Stimulated activated CD4-positive, alpha-beta T cell treated with anti-CD3 and anti-CD28 coated beads, Interleukin-15, amount 100 ng/mL, for 48 hours (primary cell): ENCODE measurements around the gene C2orf68.
"Not testable (repeated sequence)": the region's sequence is repeated elsewhere in the genome, so short reads cannot be mapped to it uniquely, and the experiment has no call there.

Source experiments
- DNase-seq, 2 donors: peaks; one replicate each; pipeline ENCODE4 v3.0.0-alpha.2; 2020; ENCODE audit warnings: low read depth in 2 of 2

C2orf68 gene

DNA sequence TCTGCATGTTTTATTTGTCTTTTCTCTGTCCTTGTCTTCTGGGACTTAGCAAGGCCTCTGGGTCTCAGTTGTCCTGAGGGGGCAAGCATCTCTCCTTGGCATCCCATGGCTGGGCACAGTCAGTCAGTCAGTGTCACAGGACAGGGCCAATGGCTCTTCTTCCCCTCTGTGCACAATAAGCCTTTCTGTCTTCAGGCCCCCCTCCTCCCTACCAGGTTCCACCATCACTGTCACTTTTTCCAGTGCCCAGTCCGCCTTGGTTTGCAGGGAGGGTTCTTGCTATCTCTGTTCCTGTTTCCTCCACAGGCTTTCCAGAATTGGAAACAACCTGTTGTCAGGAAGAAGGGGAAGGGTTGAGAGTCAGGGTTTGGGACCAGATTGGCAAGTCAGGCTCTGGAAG, 29.4 kb downstream of the C2orf68 start:
- no peak for DNase-seq

DNA sequence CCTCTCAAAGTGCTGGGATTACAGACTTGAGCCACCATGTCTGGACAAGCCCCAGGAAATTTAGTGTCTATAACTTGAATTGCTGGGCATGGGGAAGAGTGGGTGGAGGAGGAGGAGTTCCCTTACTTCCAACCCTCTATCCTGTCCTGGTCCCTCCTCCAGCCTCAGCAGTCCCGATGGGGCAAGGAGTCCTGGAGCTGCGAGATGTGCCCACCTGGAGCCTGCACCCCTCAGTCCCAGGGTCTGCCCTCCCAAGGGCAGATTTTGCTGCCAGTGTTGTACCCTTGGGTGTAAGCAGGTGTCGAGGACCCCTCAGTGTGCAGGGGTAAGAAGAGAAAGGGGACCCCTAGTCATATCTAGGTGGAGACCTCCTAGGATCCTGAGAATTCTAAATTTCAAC, 31.7 kb downstream of the C2orf68 start:
- no peak for DNase-seq

GRCh38 chr2:85579266-85579935, 32.5 kb downstream of the C2orf68 start:
- DNase-seq = no peak

DNA sequence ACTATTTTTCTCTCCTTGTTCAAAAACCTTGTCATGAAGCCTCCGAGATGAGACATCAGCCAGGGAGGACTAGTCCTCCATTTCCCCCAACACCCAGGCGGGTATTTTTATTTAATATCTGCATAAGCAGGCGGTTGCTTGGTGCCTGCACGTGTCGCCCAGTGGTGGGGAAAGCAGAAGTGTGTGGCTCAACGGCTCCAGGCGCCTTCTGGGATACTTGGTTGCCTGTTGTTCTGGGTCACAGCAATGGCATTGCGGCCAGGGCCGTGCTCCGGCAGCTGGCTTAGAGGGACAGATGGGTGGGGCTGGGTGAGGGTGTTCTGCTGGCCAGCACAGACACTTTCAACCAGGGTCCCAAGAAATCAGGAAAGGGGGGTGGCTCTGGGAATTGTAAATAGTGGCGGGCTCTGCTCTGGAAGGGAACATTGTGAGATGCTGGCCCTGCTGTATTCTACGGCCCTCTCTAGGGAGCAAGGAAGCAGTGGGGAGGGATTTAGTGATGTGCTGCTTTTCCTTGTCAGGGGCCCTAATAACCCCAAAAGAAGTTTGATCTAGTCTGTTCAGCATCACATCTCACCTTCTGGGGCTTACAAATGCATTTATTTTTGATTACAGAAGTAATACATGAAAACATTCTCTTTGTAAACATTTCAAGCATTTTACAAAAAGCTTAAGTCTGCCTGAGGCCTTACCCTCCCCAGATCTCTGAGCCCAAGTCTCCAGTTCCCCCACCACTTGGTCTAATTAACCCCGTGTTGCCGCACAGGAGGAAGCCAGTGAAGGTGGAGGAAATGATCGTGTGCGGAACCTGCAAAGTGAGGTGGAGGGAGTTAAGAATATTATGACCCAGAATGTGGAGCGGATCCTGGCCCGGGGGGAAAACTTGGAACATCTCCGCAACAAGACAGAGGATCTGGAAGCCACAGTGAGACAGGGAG, 33.4 kb downstream of the C2orf68 start:
- no peak for DNase-seq

- peak; percentile 39 to 61 for DNase-seq
Observed at GRCh38 chr2:85577386-85578242, 34.3 kb downstream of the C2orf68 start, which contains the start of gene VAMP8. Gene VAMP8 (plus strand): TSS chr2:85577586. CDS start chr2:85577647, 61 bp downstream.

DNA sequence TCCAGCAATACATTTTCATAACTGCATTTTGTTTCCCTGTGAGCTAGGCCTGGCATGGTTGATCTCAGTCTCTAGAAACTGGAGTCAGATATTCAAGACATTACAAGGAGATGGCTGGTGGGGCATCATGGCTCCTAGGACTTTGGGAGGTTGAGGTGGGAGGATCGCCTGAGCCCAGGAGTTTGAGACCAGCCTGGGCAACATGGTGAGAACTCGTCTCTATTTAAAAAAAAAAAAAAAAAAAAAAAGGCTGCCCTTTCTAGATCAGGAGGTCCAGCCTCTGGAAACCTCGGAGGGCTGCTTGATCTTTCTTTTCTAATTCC, 34.8 kb downstream of the C2orf68 start:
- no peak for DNase-seq

- no peak for DNase-seq
Observed at GRCh38 chr2:85575739-85576138, 36.1 kb downstream of the C2orf68 start.

GRCh38 chr2:85566265-85566664, 45.6 kb downstream of the C2orf68 start:
- no peak for DNase-seq

DNA sequence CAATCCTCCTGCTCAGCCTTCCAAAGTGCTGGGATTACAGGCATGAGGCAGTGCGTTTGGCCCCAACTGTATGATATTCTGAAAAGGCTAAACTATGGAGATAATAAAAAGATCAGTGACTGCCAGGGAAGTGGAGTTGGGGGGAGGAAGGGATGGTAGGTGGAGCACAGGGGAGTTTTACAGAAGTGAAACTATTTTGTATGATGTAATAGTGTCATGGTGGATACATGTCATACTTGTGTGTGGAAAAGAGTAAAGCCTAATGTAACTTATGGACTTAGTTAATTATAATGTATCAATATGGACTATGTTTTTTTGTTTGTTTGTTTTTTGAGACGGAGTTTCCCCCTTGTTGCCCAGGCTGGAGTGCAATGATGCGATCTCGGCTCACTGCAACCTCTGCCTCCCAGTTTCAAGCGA, 47.7 kb downstream of the C2orf68 start:
- DNase-seq = no peak

DNA sequence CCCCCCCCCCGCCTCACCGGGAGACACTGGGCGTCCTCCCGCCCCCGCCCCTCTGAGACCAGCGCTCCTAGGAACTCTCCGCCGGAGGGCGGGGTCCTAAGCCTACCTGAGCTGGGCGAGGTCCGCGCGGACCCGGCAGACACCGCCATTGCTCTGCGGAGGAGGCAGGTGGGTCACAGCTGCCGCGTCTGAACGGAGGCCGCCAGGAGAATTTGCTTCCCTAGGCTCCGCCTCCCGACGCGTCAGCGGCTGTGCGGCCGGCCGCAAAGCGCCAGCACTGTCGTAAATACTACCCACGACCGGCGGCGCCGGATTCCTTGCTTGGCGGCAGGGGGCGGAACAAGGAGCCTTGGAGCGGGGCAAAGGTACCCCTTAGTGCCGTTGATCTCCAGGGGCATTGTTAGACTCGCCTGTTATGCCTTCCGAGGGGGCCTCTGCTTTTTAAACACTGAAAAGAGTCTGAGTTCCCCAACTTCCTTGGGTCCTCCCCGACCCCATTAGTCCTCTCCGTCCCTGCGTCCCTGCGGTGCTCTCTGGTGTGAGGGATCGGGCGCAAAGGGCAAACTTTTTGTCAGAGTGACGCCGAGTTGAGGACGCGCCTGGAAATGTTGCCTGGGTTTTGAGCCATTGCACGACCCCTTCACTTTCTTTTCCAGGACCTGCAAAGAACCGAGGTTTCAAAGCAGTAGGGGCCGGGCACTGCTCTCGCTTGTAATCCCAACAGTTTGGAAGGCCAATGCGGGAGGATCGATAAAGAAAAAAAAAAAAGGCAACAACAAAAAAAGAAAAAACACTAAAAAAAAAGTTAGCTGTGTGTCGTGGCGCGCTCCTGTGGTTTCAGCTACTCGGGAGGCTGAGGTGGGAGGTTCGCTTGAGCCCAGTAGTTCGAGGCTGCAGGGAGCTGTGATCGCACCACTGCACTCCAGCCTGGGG, 50.3 kb downstream of the C2orf68 start, which contains the start of gene GGCX:
Gene GGCX, minus strand, starts transcription at position 214 of the 933 bp plus-strand sequence. Its CDS starts 65 bp downstream, at position 149.
- peak; percentile 92 to 96 for DNase-seq

- no peak for DNase-seq
Observed at GRCh38 chr2:85560812-85561279, 51.0 kb downstream of the C2orf68 start.

GRCh38 chr2:85560403-85560726, 51.5 kb downstream of the C2orf68 start:
- DNase-seq = not testable (repeated sequence)

GRCh38 chr2:85558160-85558559, 53.7 kb downstream of the C2orf68 start:
- DNase-seq = no peak

DNA sequence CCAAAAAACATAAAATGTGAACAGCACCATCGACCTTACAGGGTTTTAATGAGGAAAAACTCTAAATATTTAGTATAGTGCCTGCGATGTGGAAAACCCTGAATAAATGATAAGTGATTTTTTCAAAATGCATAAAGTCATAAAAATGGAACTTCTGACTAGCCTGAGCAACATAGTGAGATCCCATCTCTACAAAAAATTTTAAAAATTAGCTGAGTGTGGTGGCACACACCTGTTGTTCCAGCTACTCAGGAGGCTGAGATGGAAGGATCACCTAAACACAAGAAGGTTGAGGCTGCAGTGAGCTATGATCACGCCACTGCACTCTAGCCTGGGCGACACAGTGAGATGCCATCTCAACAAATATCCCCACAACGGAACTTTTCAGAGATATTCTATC, 54.7 kb downstream of the C2orf68 start:
- DNase-seq = no peak
